CD8-positive, alpha-beta memory T cell (primary cell): ENCODE results near the gene SLC4A9. TPM values are rescaled to one million over a fixed set of nuclear protein-coding genes. Genes with fewer than 3 reads are reported as not detected.
A peak's percentile ranks its signal among the peaks of the same experiment; 100 is the strongest.

Experiments
- CTCF ChIA-PET: fragments of 350-600 bp; sonication (Branson Sonifier 250); formaldehyde crosslinking; loops from one replicate; lab custom pipeline; 2021; ENCODE audit warnings: antibody characterized with exemption; lab: Charles Lee
- POLR2A ChIA-PET: fragments of 350-600 bp; sonication (Branson Sonifier 250); formaldehyde crosslinking; loops from one replicate; lab custom pipeline; 2021; ENCODE audit warnings: antibody characterized with exemption; lab: Charles Lee
- DNase-seq, 5 donors: peaks; one replicate each; pipeline versions ENCODE4 v3.0.0 to v3.0.0-alpha.2; 2020 to 2022; ENCODE audit warnings: mixed read lengths in 1 of 5
- H3K27ac ChIP-seq: one replicate; pipeline ENCODE4 v1.7.0; 2013; ENCODE audit warnings: low read depth, mild to moderate bottlenecking, low read length, moderate library complexity
- H3K27me3 ChIP-seq: 2 replicates; pipeline ENCODE4 v1.7.0; 2013; ENCODE audit warnings: low read length, mild to moderate bottlenecking; ENCODE audit not compliant: insufficient read depth, poor library complexity, severe bottlenecking
- H3K36me3 ChIP-seq: 2 replicates; pipeline ENCODE4 v1.7.0; 2013; ENCODE audit warnings: mild to moderate bottlenecking, low read length, moderate library complexity; ENCODE audit not compliant: insufficient read depth
- H3K4me1 ChIP-seq: 2 replicates; pipeline ENCODE4 v1.7.0; 2013; ENCODE audit warnings: mild to moderate bottlenecking, low read length, moderate library complexity; ENCODE audit not compliant: insufficient read depth
- H3K4me3 ChIP-seq: 2 replicates; pipeline ENCODE4 v1.7.0; 2013; ENCODE audit warnings: mild to moderate bottlenecking, low read length
- H3K9me3 ChIP-seq: 2 replicates; pipeline ENCODE4 v1.7.0; 2013; ENCODE audit warnings: mild to moderate bottlenecking, low read length
- H3K27ac Mint-ChIP-seq, 8 donors: one replicate each; pipeline ENCODE4 v1.8.0; 2020 to 2021; ENCODE audit warnings: mixed read lengths in 8 of 8, mild to moderate bottlenecking in 6 of 8, inconsistent platforms in 3 of 8, moderate library complexity in 3 of 8
- H3K27me3 Mint-ChIP-seq, 2 donors: one replicate each; pipeline ENCODE4 v1.8.0; 2020 to 2021; ENCODE audit warnings: mixed read lengths in 2 of 2, mild to moderate bottlenecking in 1 of 2, moderate library complexity in 1 of 2
- H3K36me3 Mint-ChIP-seq, 3 donors: one replicate each; pipeline ENCODE4 v1.8.0; 2020 to 2021; ENCODE audit warnings: mixed read lengths in 3 of 3, inconsistent platforms in 1 of 3, mild to moderate bottlenecking in 1 of 3
- H3K4me1 Mint-ChIP-seq, 3 donors: one replicate each; pipeline ENCODE4 v1.8.0; 2020 to 2021; ENCODE audit warnings: mixed read lengths in 3 of 3, inconsistent platforms in 1 of 3, mild to moderate bottlenecking in 1 of 3
- H3K4me3 Mint-ChIP-seq, 7 donors: one replicate each; pipeline ENCODE4 v1.8.0; 2020 to 2021; ENCODE audit warnings: mixed read lengths in 7 of 7, mild to moderate bottlenecking in 6 of 7, moderate library complexity in 4 of 7, inconsistent platforms in 2 of 7
- H3K9me3 Mint-ChIP-seq, 5 donors: one replicate each; pipeline ENCODE4 v1.8.0; 2020 to 2022; ENCODE audit warnings: mixed read lengths in 5 of 5, mild to moderate bottlenecking in 3 of 5, moderate library complexity in 2 of 5, inconsistent platforms in 1 of 5
- polyA plus RNA-seq: library from polyadenylated mRNA; unstranded; fragments of 300-500 nt; fragmentation: Illumina TruSeq; gene quantifications from one replicate; pipeline ENCODE4 v1.2.3, GENCODE V29; 2021
- total RNA-seq, 2 experiments: library from RNA; stranded (reverse); gene quantifications; one replicate each; pipeline ENCODE4 v1.2.3, GENCODE V29; 2021

The SLC4A9 gene
- total and polyA plus RNA-seq, 3 experiments from 2014 or later = not detected

GRCh38 chr5:140365282-140365681 is 5.3 kb downstream of the SLC4A9 start:
- Histone ChIP-seq H3K4me3 (no peak overlapping the region), H3K9me3 (no peaks in the 10 kb centered on the region), H3K27ac (no peak overlapping the region), H3K27me3 (no peaks in the 10 kb centered on the region), H3K36me3 (no peaks in the 10 kb centered on the region), H3K4me1 (peaks cover 4% of the 10 kb centered on the region)
- Mint-ChIP-seq H3K27me3 (no peaks in the 10 kb centered on the region), H3K36me3 (no peaks in the 10 kb centered on the region), H3K4me1 (peaks cover 4 to 8% (median 6%) of the 10 kb centered on the region in 3 donors), H3K4me3 (no peak overlapping the region), H3K9me3 (no peaks in the 10 kb centered on the region), H3K27ac (no peak overlapping the region)
- ChIA-PET CTCF (interaction anchor here (2.6 to 4.2 kb wide), 2 partner anchors 12 to 355 kb away, joined by 17 to 24 read pairs; no protein-coding TSS in a partner anchor), POLR2A (no interaction called here)
- no peak for DNase-seq

GRCh38 chr5:140365941-140366340 is 5.9 kb downstream of the SLC4A9 start:
- no peaks in the 10 kb centered on the region for H3K9me3 Mint-ChIP-seq
- Histone ChIP-seq H3K9me3 (no peaks in the 10 kb centered on the region), H3K27me3 (no peaks in the 10 kb centered on the region), H3K27ac (no peak overlapping the region), H3K36me3 (no peaks in the 10 kb centered on the region), H3K4me1 (peaks cover 4% of the 10 kb centered on the region), H3K4me3 (no peak overlapping the region)
- DNase-seq = no peak
- CTCF ChIA-PET = interaction anchor here (4.2 kb wide), 1 partner anchor 354 kb away, joined by 17 read pairs; no protein-coding TSS in a partner anchor
- H3K4me1 Mint-ChIP-seq = peaks cover 4 to 8% (median 6%) of the 10 kb centered on the region in 3 donors
- no peak overlapping the region for H3K27ac Mint-ChIP-seq
- no peak overlapping the region for H3K4me3 Mint-ChIP-seq
- no peaks in the 10 kb centered on the region for H3K36me3 Mint-ChIP-seq
- POLR2A ChIA-PET = no interaction called here
- H3K27me3 Mint-ChIP-seq = no peaks in the 10 kb centered on the region

GRCh38 chr5:140366589-140367255 is 6.7 kb downstream of the SLC4A9 start:
- no peaks in the 10 kb centered on the region for H3K36me3 ChIP-seq
- no peaks in the 10 kb centered on the region for H3K27me3 ChIP-seq
- H3K36me3 Mint-ChIP-seq = no peaks in the 10 kb centered on the region
- H3K4me3 Mint-ChIP-seq = no peak overlapping the region
- ChIA-PET CTCF (interaction anchor here (4.2 kb wide), 1 partner anchor 354 kb away, joined by 17 read pairs; no protein-coding TSS in a partner anchor), POLR2A (no interaction called here)
- H3K27ac Mint-ChIP-seq = no peak overlapping the region
- no peak overlapping the region for H3K27ac ChIP-seq
- no peak for DNase-seq
- no peaks in the 10 kb centered on the region for H3K27me3 Mint-ChIP-seq
- H3K4me3 ChIP-seq = no peak overlapping the region
- H3K4me1 ChIP-seq = peaks cover 4% of the 10 kb centered on the region
- no peaks in the 10 kb centered on the region for H3K9me3 Mint-ChIP-seq
- H3K9me3 ChIP-seq = no peaks in the 10 kb centered on the region
- peaks cover 4 to 8% (median 6%) of the 10 kb centered on the region in 3 donors for H3K4me1 Mint-ChIP-seq

- no peaks in the 10 kb centered on the region for H3K9me3 ChIP-seq
- H3K4me3 ChIP-seq = no peak overlapping the region
- peaks cover 4% of the 10 kb centered on the region for H3K4me1 ChIP-seq
- CTCF ChIA-PET = no interaction called here
- H3K27ac ChIP-seq = no peak overlapping the region
- Mint-ChIP-seq H3K4me3 (no peak overlapping the region), H3K27ac (peak overlapping the region in 1 of 8 donors; percentile 84), H3K4me1 (peaks cover 4 to 8% (median 6%) of the 10 kb centered on the region in 3 donors), H3K9me3 (no peaks in the 10 kb centered on the region), H3K27me3 (no peaks in the 10 kb centered on the region), H3K36me3 (no peaks in the 10 kb centered on the region)
- DNase-seq = no peak
- no peaks in the 10 kb centered on the region for H3K27me3 ChIP-seq
- POLR2A ChIA-PET = no interaction called here
- H3K36me3 ChIP-seq = no peaks in the 10 kb centered on the region
Measured at GRCh38 chr5:140367256-140368013, 7.4 kb downstream of the SLC4A9 start.

- Histone ChIP-seq H3K4me1 (no peaks in the 10 kb centered on the region), H3K4me3 (no peak overlapping the region), H3K27me3 (no peaks in the 10 kb centered on the region), H3K27ac (no peak overlapping the region), H3K36me3 (no peaks in the 10 kb centered on the region), H3K9me3 (no peaks in the 10 kb centered on the region)
- Mint-ChIP-seq H3K9me3 (no peaks in the 10 kb centered on the region), H3K4me3 (no peak overlapping the region), H3K36me3 (no peaks in the 10 kb centered on the region), H3K4me1 (peaks cover 3 to 5% (median 5%) of the 10 kb centered on the region in 3 donors), H3K27me3 (no peaks in the 10 kb centered on the region), H3K27ac (no peak overlapping the region)
- ChIA-PET POLR2A (no interaction called here), CTCF (interaction anchor here (0.9 to 2.7 kb wide), 13 partner anchors 8 to 355 kb away, joined by 3 to 21 read pairs (median 7); partner anchors contain the start of gene ANKHD1)
- DNase-seq = no peak
Measured at GRCh38 chr5:140371356-140372151, 11.6 kb downstream of the SLC4A9 start.

GRCh38 chr5:140372971-140373487 is 13.0 kb downstream of the SLC4A9 start:
- no peaks in the 10 kb centered on the region for H3K9me3 Mint-ChIP-seq
- peaks cover 3 to 5% (median 5%) of the 10 kb centered on the region in 3 donors for H3K4me1 Mint-ChIP-seq
- H3K27ac Mint-ChIP-seq = peak overlapping the region in 2 of 8 donors; percentile 31 to 51
- no peaks in the 10 kb centered on the region for H3K27me3 Mint-ChIP-seq
- H3K36me3 ChIP-seq = no peaks in the 10 kb centered on the region
- no peak overlapping the region for H3K27ac ChIP-seq
- H3K4me3 ChIP-seq = no peak overlapping the region
- H3K36me3 Mint-ChIP-seq = no peaks in the 10 kb centered on the region
- H3K27me3 ChIP-seq = no peaks in the 10 kb centered on the region
- DNase-seq = peak in 4 of 5 donors; percentile 13 to 55 (median 30)
- H3K4me3 Mint-ChIP-seq = no peak overlapping the region
- ChIA-PET CTCF (interaction anchor here (0.7 to 2.7 kb wide), 28 partner anchors 8 to 353 kb away, joined by 3 to 21 read pairs (median 4); partner anchors contain the start of genes ANKHD1, HARS1, HARS2 and HBEGF), POLR2A (interaction anchor here (0.6 kb wide), 1 partner anchor 14 kb away, joined by 3 read pairs; no protein-coding TSS in a partner anchor)
- H3K4me1 ChIP-seq = no peaks in the 10 kb centered on the region
- H3K9me3 ChIP-seq = no peaks in the 10 kb centered on the region

GRCh38 chr5:140381351-140381750 is 21.4 kb downstream of the SLC4A9 start:
- H3K9me3 ChIP-seq = no peaks in the 10 kb centered on the region
- Mint-ChIP-seq H3K27ac (no peak overlapping the region), H3K4me1 (peaks cover 0 to 2% (median 0%) of the 10 kb centered on the region in 3 donors), H3K27me3 (peaks cover 0 to 5% of the 10 kb centered on the region in 2 donors), H3K36me3 (no peaks in the 10 kb centered on the region), H3K9me3 (no peaks in the 10 kb centered on the region), H3K4me3 (no peak overlapping the region)
- no peaks in the 10 kb centered on the region for H3K4me1 ChIP-seq
- DNase-seq = no peak
- H3K27me3 ChIP-seq = no peaks in the 10 kb centered on the region
- no peaks in the 10 kb centered on the region for H3K36me3 ChIP-seq
- CTCF ChIA-PET = interaction anchor here (1.5 to 1.6 kb wide), 2 partner anchors 9 to 18 kb away, joined by 3 to 4 read pairs; no protein-coding TSS in a partner anchor
- no peak overlapping the region for H3K4me3 ChIP-seq
- POLR2A ChIA-PET = no interaction called here
- no peak overlapping the region for H3K27ac ChIP-seq
